NCI-H345 treated with DMSO at 0.1 percent for 48 hours (cell line): ENCODE data around the gene TRAPPC2L.

Experiments used
- DNase-seq: peaks from one replicate; lab custom pipeline; 2025; ENCODE audit not compliant: unreplicated experiment; lab: John Stamatoyannopoulos, UW

TRAPPC2L gene

DNA sequence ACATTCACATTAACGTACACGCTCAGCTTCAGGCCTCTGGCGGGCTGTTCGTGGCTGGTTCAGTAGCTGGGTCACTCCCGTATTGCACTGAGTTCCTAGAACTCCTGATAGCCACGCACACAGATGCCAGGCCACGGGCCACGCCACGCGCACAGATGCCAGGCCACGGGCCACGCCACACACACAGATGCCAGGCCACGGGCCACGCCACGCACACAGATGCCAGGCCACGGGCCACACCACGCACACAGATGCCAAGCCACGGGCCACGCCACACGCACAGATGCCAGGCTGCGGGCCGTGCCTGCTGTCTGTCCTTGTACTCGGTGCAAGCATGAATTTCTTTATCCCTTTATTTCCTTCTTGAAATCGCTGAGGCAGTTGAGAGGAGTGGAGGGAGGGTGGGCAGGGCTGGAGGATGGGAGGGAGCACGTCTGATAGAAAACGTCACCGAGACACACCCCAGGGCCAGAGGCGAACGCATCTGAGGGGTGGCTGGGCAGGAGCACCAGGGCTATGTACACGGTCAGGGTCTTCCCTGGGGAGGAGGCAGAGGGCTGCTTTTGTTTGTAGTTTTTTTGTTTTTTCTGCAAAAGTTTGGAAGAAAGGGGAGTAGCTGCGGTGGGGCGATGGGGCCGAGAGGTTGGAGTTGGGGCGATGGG lies 18.1 kb downstream of the TRAPPC2L start:
- no peak for DNase-seq

DNA sequence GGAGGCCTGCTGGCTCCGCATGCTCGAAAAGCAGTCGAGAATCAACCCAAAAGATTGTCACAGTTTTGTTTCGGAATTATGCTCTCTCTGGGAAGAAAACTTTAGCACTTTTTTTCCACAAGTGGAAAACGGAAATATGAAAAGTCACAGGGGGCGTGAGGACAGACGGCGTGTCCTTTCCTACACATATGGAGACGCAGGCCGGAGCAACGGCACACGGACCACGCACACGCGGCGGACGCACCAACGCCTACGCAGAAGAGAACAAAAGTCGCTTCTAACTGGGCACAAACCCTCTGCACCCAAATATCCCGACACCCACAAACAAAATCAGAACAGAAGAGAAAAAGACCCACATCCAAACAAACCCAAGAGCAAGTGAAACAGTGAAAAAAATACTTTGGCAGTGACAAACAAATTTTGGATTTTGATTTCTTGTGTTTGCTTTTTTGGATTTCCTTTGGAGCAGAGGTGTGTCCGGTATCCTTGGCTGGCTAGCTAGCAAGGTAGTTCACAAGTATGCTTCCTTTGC lies 18.8 kb downstream of the TRAPPC2L start:
- no peak for DNase-seq

DNA sequence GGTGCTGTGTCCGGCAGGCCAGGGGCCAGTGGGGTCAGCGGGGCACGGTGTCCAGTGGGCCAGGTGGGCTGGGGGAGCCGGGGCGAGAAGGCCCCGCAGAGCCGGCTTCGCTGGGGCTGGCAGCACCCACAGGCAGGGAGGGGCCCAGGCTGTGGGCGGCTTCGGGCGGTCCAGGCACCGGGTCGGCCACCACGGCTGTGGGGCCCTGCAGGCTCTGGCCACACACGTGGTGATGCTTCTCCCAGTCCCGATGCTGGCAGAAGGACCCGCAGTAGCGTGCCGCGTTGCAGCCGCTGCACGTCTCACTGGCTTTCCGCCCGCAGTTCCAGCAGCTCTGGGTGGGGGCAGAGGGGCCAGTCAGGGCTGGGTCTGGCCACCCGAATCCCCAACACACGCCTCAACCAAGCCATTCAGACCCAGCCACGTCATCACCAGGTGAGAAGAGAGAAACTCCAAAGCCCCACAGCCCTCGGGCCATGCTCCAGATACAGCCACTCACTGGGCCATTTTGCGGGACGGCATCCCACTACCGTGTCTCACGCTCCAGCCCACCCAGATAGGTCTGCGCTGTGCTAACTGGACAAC lies 20.1 kb downstream of the TRAPPC2L start:
- DNase-seq = no peak

DNA sequence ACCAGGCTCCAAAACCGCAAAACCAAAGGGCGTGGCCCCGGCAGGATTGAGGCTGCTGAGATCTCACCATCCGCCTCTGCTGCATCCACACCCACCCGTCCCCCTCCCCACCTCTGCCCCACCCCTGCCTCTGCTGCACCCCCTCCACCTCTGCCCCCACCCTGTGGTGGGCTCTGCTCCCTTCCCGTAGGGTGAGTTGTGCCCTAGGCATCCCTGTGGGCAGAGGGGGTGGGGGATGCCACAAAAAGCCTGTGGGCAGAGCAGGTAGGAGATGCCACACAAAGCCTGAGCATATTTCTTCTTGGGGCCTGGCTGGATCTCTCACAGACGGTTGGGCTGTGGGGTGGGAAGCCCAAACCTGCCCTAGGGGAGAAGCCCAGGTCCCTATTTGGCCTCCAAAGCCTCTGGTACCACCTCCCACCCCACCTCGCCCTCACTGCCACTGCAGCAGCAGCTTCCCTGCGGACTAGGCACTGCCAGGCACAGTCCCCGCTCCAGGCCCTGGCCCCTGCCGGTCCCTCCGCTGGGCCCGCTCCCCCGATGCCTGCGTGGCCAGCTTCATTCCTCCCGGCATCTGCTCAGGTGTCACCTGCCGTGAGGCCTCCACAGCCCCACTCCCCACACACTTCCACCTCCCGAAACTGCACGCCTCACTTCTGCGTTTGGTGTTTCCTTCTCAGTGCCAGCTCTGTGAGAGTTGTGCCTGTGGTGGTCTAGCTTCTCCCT lies 20.8 kb downstream of the TRAPPC2L start:
- DNase-seq = no peak

DNA sequence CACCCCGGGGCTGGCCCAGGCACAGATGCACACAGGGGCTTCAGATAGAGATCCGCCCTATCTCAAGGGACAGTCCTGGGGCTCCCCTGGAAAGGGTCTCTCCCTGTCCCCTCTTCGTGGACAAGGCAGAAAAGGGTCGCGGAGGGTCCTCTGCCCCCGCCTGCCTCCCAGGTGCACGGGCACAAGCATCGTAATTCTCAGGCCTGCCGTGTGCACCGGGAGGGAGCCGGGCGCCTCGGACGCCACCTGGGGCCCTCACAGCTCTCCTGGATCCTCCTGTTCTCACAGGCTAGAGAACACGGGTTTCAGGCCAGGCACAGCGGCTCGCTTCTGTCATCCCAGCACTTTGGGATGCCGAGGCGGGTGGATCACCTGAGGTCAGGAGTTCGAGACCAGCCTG lies 21.4 kb downstream of the TRAPPC2L start:
- DNase-seq = no peak

DNA sequence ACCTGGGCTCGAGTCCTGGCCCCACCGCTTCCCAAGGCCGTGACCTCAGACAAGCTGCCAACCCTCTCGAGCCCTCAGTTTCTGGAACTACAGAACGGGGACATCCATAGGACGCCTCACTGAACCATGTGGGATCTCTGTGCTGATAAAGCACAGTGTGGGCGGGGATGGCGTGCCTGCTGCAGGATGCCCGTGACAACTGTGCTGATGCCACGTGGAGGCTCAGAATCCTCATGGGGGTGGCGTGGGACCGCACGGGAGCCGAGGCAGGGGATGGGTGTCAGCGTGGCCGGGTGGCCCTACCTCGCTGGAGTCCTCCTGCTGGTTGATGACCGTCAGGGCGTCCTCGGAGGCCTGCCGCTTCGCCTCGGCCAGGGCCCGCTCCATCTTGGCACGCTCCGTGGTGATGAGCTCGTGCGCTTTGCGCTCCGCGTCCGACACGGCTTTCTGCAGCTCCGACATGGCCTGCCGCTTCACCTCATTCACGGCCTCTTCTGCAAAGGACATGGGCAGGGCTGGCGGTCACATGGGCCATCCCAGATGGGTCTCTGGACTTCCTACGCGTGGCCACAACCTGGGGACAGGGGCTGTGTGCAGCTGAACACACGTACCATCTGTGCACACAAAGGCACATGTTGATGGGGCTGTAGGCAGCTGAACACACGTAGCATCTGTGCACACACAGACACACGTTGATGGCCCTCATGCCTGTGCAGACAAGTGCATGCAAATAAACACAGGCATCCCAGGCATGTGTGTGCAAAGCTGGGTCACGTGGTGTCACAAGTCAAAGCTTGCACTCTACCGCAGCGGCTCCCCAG lies 22.2 kb downstream of the TRAPPC2L start:
- DNase-seq = no peak

DNA sequence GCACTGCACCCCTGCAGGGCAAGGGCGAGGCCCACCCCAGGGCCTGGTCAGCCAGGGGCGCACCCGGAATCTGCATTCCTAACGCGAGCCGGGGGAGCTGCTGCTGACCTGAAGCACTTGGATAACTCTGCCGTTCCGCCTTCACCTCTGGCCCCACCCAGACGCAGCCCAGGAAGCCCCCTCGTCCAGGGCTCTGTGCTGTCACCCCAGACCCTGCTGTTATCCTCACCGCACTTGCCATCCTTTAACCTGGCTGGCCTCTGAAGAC lies 22.8 kb downstream of the TRAPPC2L start:
- no peak for DNase-seq

DNA sequence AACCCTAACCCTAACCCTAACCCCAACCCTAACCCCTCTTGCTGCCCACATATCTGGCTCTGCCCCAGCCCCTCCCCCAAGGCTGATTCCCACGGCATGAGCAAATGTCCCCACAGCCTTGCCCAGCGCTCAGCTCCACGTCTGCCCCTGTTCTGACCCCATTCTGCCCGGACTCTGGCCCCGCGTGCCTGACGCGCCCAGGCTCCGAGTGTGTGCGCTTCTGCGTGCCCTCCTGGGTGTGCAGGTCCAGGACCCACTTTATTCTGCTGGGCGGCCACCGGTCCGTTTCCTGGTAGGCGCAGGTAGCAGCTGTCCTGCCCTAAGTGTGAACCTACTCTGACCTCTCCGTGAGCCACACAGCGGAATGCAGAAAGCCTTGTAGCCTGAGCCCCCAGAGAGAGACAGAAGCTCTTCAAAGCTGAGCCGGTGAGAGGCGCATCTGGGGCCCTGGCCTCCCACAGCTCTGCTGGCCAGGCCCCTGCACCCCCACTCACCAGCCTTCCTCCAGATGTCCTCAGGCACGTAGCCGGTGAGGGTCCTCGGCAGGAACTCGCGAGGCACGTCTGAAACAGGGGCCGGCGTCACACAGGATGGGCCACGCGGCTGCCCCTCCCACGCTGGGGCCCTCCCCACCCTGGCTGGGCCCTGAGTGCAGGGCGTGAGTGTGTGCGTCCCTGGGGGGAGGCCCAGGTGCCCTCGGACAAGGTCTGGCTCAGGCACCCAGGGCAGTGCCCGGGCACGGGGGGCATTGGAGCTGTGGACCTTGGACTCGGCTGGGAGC lies 23.5 kb downstream of the TRAPPC2L start:
- DNase-seq = no peak

DNA sequence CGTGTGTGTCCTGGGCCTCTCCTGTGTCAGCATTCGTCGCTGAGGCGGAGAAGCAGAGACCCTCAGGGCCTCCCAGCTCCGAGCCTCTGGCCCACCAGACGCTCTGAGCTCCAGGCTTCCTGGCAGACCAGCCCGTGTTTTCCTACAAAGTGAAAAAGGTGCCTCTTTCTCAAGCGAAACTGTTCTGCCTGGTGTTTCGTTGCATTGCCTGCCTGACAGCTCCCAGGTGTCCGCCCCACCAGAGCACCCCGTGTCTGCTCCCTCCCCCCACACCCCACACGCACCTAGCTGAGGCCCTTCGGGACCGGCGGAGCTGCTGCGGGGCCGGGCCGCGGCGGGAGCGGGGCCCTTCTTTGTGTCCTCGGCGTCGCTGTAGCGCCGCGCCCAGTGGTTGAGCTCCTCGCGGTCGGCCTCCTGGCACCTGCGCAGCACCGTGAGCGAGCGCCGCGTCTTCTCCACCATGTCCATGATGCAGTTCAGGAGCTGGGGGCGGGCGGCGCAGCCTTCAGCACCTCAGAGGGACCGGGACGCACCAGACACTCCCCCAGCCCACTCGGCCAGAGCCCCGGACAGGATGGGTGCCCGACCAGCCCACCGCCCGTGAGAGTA lies 24.2 kb downstream of the TRAPPC2L start:
- DNase-seq = no peak

DNA sequence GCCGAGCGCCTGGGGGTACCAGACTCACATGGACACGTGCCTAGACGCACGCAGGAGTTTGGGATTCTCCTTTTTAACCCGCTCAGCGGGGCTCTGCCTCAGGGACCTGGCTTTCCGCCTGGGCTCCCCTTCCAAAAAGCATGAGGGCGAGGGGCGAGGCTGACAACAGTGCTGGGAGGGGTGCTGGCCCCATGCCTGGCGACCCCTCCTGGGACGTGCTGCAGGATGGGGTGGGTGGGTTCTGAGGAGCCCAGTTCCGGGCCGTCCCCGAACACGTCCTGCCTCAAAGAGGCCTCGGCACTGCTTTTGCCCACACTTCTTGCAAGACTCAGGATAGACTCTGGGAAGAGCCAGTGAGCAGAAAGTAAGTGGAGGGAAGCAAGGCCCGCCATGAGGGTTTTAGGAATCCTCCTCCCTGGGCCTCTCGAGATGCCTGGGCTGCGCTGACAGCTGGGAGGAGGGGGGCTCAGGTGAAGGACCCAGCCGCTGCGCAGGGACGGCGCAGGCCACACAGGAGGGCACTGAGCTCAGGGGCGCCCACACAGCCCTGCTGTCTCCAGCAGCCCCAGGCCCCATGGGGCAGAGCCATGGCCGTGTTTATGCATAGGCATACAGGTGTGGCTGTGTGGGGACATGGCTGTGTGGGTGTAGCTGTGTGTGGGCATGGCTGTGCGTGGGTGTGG lies 24.9 kb downstream of the TRAPPC2L start:
- DNase-seq = no peak

DNA sequence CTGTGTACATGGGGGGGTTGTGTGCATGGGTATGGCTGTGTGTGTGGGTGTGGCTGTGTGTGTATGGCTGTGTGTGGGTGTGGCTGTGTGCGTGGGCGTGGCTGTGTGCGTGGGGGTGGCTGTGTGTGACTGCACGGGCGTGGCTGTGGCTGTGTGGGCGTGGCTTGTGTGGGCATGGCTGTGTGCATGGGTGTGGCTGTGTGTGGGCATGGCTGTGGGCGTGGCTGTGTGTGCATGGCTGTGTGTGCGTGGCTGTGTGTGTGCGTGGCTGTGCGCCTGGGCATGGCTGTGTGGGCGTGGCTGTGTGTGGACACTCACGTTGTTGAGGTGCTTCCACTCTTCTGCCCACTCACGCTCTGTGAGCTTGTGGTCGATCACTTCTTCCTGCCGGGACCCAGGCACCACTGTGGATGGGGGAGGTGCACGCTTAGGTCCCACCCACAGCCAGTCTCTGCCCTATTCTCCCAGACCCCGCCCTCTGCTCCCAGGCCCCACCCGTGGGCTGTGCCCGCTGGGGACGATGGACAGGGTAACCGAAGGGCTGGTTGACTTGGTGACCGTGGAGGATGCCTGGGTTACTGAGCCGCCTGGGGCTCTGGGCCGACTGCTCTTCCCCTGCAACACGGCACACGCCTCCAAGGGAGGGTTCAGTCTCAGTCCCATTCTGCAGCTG lies 25.6 kb downstream of the TRAPPC2L start:
- no peak for DNase-seq

DNA sequence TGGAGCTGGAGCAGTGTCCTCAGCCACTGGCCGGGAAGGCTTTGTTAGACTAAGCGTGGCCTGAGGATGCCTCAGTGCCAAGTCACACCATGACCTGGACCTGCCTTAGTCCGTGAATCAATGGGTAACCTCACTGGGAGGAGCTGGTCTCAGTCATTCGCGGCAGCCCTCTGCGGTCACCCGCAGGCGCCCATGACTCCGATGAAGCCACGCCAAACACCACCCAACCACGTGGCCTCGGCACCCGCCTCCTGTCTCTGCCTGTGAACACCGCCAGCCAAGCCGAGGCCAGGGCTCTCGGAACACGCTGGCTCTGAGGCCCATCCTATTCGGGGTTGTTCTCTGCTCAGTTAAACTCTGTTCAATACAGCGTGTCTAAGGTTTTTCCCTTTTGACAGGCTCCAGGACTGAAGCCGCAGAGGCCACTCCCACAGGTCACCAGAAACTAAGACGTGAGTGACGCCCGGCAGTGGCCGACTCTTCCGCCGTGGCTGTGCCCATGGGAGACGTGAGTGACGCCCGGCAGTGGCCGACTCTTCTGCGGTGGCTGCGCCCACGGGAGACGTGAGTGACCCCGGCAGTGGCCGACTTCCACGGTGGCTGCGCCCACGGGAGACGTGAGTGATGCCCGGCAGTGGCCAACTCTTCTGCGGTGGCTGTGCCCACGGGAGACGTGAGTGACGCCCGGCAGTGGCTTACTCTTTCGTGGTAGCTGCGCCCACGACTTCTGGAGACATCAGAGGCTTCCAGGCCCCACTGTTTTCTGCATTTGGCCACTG lies 26.4 kb downstream of the TRAPPC2L start:
- no peak for DNase-seq

DNA sequence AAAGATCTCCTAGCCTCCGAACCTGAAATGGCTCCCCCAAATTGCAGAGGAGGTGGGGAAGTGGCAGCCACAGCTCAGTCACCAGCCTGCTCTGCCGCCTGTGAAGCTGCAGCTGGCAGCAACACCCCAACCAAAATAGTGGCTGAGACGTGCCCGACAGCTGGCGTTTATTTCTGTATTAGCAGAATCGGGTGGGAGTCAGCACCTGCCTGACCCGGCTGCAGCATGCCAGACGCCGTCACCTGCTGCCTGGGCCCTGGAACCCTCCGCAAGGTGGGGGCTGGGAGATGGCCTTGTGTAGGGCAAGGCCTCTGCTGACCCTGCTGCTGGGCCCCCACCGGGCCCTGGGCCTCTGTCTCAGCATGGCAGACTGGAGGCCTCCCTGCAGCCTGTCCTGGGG lies 27.0 kb downstream of the TRAPPC2L start:
- DNase-seq = no peak

DNA sequence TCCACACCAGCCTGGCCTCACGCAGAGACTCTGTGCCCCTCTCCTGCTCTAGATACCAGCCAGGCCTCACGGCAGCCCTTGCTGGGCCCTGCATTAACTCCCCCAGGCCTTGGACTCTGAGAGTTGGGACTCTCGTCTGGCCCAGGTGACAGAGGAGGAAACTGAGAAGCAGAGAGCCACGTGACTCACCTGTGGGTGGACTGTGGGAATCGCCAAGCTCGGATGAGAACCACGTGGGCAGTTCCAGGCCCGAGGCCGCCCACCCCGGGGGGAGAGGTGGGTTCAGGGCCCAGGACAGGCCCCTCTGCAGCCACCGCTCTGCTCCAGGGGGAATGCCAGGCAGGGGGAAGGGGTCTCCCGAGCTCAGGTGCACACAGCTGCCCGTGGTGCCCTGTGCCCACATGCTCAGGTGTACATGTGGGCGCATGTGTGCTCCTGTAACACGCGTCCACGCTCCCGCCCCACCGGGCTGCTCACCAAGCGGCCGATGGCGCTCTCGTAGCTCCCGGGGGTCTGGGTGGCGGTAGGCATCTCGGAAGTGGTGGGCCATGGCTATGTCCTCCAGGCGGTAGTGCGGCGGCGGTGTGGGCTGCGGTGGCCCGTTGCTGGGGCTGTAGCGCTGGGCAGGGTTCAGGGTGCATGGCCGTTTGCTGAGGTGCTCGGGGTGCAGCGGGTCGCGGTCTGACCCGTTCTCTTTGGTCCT lies 27.8 kb downstream of the TRAPPC2L start:
- no peak for DNase-seq

DNA sequence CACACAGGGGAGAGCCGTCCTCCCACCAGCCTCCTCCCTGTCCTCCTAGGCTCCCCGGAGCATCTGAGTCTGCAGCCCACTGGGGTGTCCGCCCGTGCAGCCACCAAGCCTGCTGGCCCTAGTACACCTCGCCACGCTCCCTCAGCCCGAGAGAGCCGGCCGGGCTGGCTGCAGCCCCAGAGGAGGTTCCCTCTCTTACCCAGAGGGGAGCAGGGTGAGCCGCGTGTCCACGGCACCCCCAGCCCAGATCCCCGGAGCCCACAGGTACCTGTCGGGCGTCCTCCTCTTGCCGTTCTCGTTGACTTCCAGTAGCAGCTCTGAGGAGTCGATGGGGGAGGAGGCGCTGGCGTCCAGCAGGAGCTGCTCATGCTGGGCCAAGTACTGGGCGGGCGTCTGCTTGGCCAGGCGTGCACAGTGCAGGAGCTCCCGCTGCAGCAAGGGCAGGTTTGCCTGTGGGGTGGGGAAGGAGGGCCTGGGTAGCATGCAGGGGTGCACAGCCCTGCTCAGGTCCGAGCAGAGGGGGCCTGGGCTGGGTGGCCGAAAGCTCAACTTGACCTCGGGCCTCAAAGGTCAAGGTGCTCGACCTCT lies 28.9 kb downstream of the TRAPPC2L start:
- no peak for DNase-seq

DNA sequence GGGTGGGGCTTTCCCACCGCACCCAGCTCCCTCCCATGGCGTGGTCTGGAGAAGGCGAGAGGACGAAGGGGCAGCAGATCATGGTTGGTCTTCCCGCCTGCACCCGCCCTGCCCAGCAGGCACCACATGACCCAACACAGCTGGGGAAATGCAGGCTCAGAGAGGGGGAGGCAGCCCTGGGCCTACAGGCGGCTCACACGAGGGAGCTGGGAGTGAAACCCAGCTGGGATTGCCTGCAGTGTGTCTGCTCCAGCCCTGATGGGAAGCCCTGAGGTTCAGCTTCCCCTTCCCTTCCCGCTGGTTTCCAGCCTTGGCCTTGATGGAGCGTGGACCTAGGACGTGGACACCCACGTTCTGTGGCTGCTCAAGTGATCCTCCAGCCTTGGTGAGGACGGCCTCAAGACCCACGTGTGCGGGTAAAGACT lies 29.5 kb downstream of the TRAPPC2L start:
- no peak for DNase-seq

DNA sequence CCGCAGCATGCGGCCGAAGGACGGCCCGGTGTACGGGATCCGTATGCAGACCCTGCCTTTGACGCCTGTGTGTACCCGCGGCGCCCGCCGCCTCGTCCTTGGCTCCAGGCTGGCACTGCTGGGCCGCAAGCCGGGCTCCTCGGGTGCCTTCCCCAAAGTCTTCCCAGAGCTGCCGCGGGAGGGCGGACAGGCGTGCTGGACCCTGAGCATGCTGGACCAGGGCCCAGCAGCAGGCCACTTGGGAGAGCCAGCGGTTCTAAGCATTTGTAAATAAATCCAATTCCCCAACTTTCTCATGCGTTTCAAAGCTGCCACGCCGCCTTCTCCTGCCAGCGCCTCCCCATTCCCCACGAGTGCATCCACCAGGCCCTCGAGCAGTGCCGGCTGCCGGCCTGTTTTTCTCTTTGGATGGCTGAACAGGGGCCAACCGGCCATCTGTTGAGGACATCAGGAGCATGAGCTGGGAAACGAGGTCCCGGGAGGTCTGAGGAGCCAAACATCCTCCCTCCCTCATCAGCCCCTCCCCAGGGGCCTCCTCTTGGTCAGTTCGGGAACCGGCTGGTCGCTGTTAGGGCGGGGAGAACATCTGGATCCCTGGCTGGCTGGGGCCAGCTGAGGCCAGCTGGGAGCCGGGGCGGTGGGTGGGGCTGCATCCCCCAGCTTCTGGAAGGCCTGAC lies 30.1 kb downstream of the TRAPPC2L start:
- no peak for DNase-seq
